LNCaP clone FGC (cell line): ENCODE results near the gene SETSIP.

ENCODE experiments used
- DNase-seq: peaks from one replicate; pipeline ENCODE4 v3.0.0-alpha.2; 2011; ENCODE audit warnings: low read depth
- H3K4me3 ChIP-seq: 2 replicates; pipeline ENCODE4 v1.5.1; 2011; ENCODE audit warnings: mild to moderate bottlenecking, low read depth, low read length, control low read depth
- CTCF ChIP-seq: IDR thresholded peaks from 2 replicates; pipeline ENCODE4 v1.5.1; 2012; ENCODE audit warnings: mild to moderate bottlenecking; ENCODE audit not compliant: control insufficient read depth, insufficient read depth; ENCODE audit errors: extremely low read depth

The SETSIP gene

DNA sequence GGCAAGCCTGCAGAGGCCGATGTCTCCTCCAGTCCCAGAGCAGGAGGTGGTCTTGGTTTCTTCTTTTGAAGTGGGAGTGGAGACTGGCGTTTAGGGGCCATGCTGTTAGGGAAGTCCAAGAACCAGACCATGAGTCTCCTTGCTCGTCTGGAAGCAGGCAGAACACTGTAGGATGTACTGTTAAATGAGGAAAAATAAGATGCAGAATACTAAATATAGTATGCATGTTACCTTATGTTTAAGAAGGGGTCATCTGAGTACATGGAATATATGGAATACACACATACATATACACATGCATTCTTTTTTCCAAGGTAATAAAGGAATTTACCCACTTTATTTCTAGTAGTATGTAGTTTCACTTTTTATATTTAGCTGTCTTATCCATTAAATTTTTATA lies at the start of gene SETSIP:
SETSIP (minus strand) TSS at position 101 of the 400 bp plus-strand sequence; CDS start at position 101, 0 bp downstream.
- DNase-seq: no peak
- TF ChIP-seq CTCF: no peak
- no peak within 1 kb of the TSS for H3K4me3 ChIP-seq

GRCh38 chr1:92123868-92124267 lies 48.7 kb upstream of the SETSIP start:
- no peak overlapping the region for H3K4me3 ChIP-seq
- DNase-seq: no peak
- TF ChIP-seq CTCF: no peak

GRCh38 chr1:92118826-92119225 lies 43.6 kb upstream of the SETSIP start:
- TF ChIP-seq CTCF: no peak
- DNase-seq: no peak

GRCh38 chr1:92117526-92117925 lies 42.3 kb upstream of the SETSIP start:
- DNase-seq: no peak

More at GRCh38 chr1:92118826-92119225, 43.6 kb upstream of the SETSIP start:
- no peak overlapping the region for H3K4me3 ChIP-seq

DNA sequence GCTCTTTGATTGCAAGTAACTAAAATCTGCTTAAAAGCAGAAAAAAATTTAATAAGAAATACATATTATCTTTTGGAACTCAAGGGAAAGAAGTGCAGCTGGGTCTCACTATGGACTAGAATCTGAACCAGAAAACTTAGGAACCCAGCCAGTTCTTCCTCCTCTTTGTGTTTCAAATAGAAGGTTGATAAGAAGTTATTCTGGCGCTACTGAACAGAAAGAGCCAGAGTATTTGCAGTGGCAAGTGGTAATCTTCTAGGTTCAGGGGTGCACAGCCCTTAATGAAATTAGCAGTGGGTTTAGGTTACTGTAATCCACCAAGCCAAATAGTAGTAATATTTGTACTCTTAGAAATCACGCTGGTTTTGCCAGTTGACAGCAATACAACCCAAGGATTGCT lies 33.4 kb upstream of the SETSIP start:
- H3K4me3 ChIP-seq: no peak overlapping the region
- DNase-seq: no peak
- no peak for TF ChIP-seq CTCF

More at GRCh38 chr1:92117526-92117925, 42.3 kb upstream of the SETSIP start:
- no peak for TF ChIP-seq CTCF
- no peak overlapping the region for H3K4me3 ChIP-seq

DNA sequence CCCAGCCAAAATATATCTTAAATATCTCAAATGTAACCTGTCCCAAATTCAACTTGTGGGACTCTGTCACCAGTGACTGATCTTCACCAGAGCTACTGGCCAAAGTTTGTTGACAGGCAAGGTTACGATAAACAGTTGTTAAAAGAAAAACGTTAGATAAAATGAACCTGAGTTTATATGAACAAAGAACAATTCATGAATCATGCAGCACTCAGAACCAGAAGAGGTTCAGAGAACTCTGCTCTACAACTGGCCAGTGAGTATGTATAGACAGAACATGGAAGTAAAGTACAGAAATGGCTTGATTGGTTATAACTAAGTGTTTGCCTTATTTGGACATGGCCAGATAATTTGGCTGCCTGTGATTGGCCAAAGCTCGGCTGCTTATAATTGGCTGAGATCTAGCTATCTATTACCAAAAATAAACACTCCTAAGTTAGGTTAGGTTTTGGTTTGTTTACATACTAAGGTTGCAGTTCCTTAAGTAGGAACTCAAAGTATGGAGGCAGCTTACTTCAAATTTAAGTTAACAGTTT lies 30.4 kb upstream of the SETSIP start:
- H3K4me3 ChIP-seq: no peak overlapping the region
- DNase-seq: no peak
- TF ChIP-seq CTCF: no peak

DNA sequence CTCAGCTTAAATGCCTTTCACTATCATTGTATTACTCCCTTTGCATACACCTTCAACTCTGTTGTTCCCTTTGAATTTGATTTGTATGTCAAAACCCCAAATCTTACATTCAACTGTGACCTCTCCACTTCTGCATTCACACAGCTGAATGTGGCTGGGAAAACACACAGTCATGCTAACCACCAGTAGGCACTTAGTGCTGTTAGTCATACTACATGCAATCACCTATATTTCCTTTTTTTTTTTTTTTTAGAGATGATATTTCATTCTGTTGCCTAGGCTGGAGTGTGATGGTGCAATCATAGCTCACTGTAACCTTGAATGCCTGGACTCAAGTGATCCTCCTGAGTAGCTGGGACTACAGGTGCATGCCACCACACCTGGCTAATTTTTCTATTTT lies 21.1 kb upstream of the SETSIP start:
- no peak for DNase-seq
- no peak overlapping the region for H3K4me3 ChIP-seq
- TF ChIP-seq CTCF: no peak
